Measurements from ENCODE around the gene KIF26B. TPM values are rescaled to one million over a fixed set of nuclear protein-coding genes. Genes with fewer than 3 reads are reported as not detected.

KIF26B gene
- total and polyA plus RNA-seq, 2 experiments from 2014 or later: 2.5 to 8.0 TPM

GRCh38 chr1:245215071-245215470 is 60.3 kb downstream of the KIF26B start:
- H3K4me2 ChIP-seq (ENCODE audit: unreplicated experiment): no peak overlapping the region
- H3K79me2 ChIP-seq (ENCODE audit: insufficient read depth): no peaks in the 10 kb centered on the region
- H3K4me3 ChIP-seq: no peak overlapping the region
- no peak overlapping the region for H3K9ac ChIP-seq
- peak overlapping the region; percentile 60 for H2AFZ ChIP-seq
- H3K27me3 ChIP-seq (replicated peaks; ENCODE audit: insufficient read depth): no peaks in the 10 kb centered on the region
- H3F3A ChIP-seq (ENCODE audit: insufficient read depth): no peaks in the 10 kb centered on the region
- H3K4me1 ChIP-seq (ENCODE audit: insufficient read depth): peaks cover 7% of the 10 kb centered on the region; the same call in 1 of the 2 replicates
- TF ChIP-seq EZH2phosphoT487 (IDR thresholded peaks at IDR 0.05; ENCODE audit: insufficient read depth, low read depth) (no peak), EZH2 (IDR thresholded peaks at IDR 0.05; ENCODE audit: insufficient read depth, poor library complexity, severe bottlenecking) (no peak)
- in situ Hi-C loops (cut with MboI): no loop called here
- H3K36me3 ChIP-seq (ENCODE audit: low read depth): no peaks in the 10 kb centered on the region
- no peaks in the 10 kb centered on the region for H4K20me1 ChIP-seq (ENCODE audit: insufficient read depth)
- no peaks in the 10 kb centered on the region for H3K9me2 ChIP-seq (ENCODE audit: insufficient read depth)
- 49% methylated on average over 8 of the region's 8 CpGs for WGBS, 2 experiments (ENCODE audit: low coverage in 1 of 2, low lambda C conversion rate in 2 of 2, missing lambda C conversion rate in 2 of 2)
- no peak overlapping the region for H3K27ac ChIP-seq
- no peak for DNase-seq
- no peaks in the 10 kb centered on the region for H3K9me3 ChIP-seq (ENCODE audit: low read depth)

GRCh38 chr1:245216366-245217115 is 61.8 kb downstream of the KIF26B start:
- in situ Hi-C loops (cut with MboI): no loop called here
- Histone ChIP-seq H3K27ac (no peak overlapping the region), H3K9ac (0 out of 2 replicates have a peak overlapping the region, but pooled peaks have one; percentile 6), H3K4me1 (ENCODE audit: insufficient read depth) (peaks cover 7% of the 10 kb centered on the region; the same call in 1 of the 2 replicates), H3K4me2 (ENCODE audit: unreplicated experiment) (no peak overlapping the region), H3K9me2 (ENCODE audit: insufficient read depth) (no peaks in the 10 kb centered on the region), H4K20me1 (ENCODE audit: insufficient read depth) (no peaks in the 10 kb centered on the region), H2AFZ (peak overlapping the region; percentile 57), H3K4me3 (no peak overlapping the region), H3K36me3 (ENCODE audit: low read depth) (no peaks in the 10 kb centered on the region), H3F3A (ENCODE audit: insufficient read depth) (no peaks in the 10 kb centered on the region), H3K9me3 (ENCODE audit: low read depth) (no peaks in the 10 kb centered on the region), H3K27me3 (replicated peaks; ENCODE audit: insufficient read depth) (no peaks in the 10 kb centered on the region), H3K79me2 (ENCODE audit: insufficient read depth) (no peaks in the 10 kb centered on the region)
- DNase-seq: peak; percentile 42
- TF ChIP-seq EZH2phosphoT487 (IDR thresholded peaks at IDR 0.05; ENCODE audit: insufficient read depth, low read depth) (no peak), EZH2 (IDR thresholded peaks at IDR 0.05; ENCODE audit: insufficient read depth, poor library complexity, severe bottlenecking) (no peak)
- WGBS, 2 experiments (ENCODE audit: low coverage in 1 of 2, low lambda C conversion rate in 2 of 2, missing lambda C conversion rate in 2 of 2): 38% methylated on average over 11 of the region's 11 CpGs

GRCh38 chr1:245217853-245218608 is 63.2 kb downstream of the KIF26B start:
- TF ChIP-seq EZH2 (IDR thresholded peaks at IDR 0.05; ENCODE audit: insufficient read depth, poor library complexity, severe bottlenecking) (no peak), EZH2phosphoT487 (IDR thresholded peaks at IDR 0.05; ENCODE audit: insufficient read depth, low read depth) (no peak)
- Histone ChIP-seq H3K9me3 (ENCODE audit: low read depth) (no peaks in the 10 kb centered on the region), H3K4me1 (ENCODE audit: insufficient read depth) (peaks cover 7% of the 10 kb centered on the region; the same call in 1 of the 2 replicates), H3F3A (ENCODE audit: insufficient read depth) (no peaks in the 10 kb centered on the region), H3K4me3 (no peak overlapping the region), H3K9me2 (ENCODE audit: insufficient read depth) (no peaks in the 10 kb centered on the region), H3K4me2 (ENCODE audit: unreplicated experiment) (no peak overlapping the region), H2AFZ (no peak overlapping the region), H3K27ac (no peak overlapping the region), H3K9ac (no peak overlapping the region), H3K79me2 (ENCODE audit: insufficient read depth) (no peaks in the 10 kb centered on the region), H3K36me3 (ENCODE audit: low read depth) (no peaks in the 10 kb centered on the region), H3K27me3 (replicated peaks; ENCODE audit: insufficient read depth) (no peaks in the 10 kb centered on the region), H4K20me1 (ENCODE audit: insufficient read depth) (no peaks in the 10 kb centered on the region)
- in situ Hi-C loops (cut with MboI): no loop called here
- no peak for DNase-seq
- 81 to 85% methylated on average over 12 of the region's 12 CpGs for WGBS, 2 experiments (ENCODE audit: low coverage in 1 of 2, low lambda C conversion rate in 2 of 2, missing lambda C conversion rate in 2 of 2)

GRCh38 chr1:245220381-245220985 is 65.7 kb downstream of the KIF26B start:
- Histone ChIP-seq H4K20me1 (ENCODE audit: insufficient read depth) (no peaks in the 10 kb centered on the region), H3K36me3 (ENCODE audit: low read depth) (no peaks in the 10 kb centered on the region), H3K27me3 (replicated peaks; ENCODE audit: insufficient read depth) (no peaks in the 10 kb centered on the region), H3K9ac (no peak overlapping the region), H3K9me3 (ENCODE audit: low read depth) (no peaks in the 10 kb centered on the region), H3K4me3 (no peak overlapping the region), H3F3A (ENCODE audit: insufficient read depth) (no peaks in the 10 kb centered on the region), H2AFZ (no peak overlapping the region), H3K9me2 (ENCODE audit: insufficient read depth) (no peaks in the 10 kb centered on the region), H3K79me2 (ENCODE audit: insufficient read depth) (no peaks in the 10 kb centered on the region), H3K4me1 (ENCODE audit: insufficient read depth) (peaks cover 7% of the 10 kb centered on the region; the same call in 1 of the 2 replicates), H3K27ac (no peak overlapping the region), H3K4me2 (ENCODE audit: unreplicated experiment) (no peak overlapping the region)
- WGBS, 2 experiments (ENCODE audit: low coverage in 1 of 2, low lambda C conversion rate in 2 of 2, missing lambda C conversion rate in 2 of 2): 62% methylated on average over 12 of the region's 12 CpGs
- DNase-seq: no peak
- in situ Hi-C loops (cut with MboI): no loop called here
- TF ChIP-seq EZH2 (IDR thresholded peaks at IDR 0.05; ENCODE audit: insufficient read depth, poor library complexity, severe bottlenecking): no peak
- TF ChIP-seq EZH2phosphoT487 (IDR thresholded peaks at IDR 0.05; ENCODE audit: insufficient read depth, low read depth): no peak

Data from GM23248 (cell line).